Measurements from ENCODE around the gene ZNF205. TPM values are rescaled to one million over a fixed set of nuclear protein-coding genes. Genes with fewer than 3 reads are reported as not detected.
A peak's percentile ranks its signal among the peaks of the same experiment; 100 is the strongest.

The ZNF205 gene
- total RNA-seq, 4 donors from 2014 or later, result 19.4 to 29.2 (median 21.5) TPM

- DNase-seq (ENCODE audit: low spot score in 2 of 2), result no peak
- TF ChIP-seq POLR2A (IDR thresholded peaks at IDR 0.05) (no peak), CTCF (IDR thresholded peaks at IDR 0.05) (no peak), EP300 (IDR thresholded peaks at IDR 0.05) (no peak)
- no peak overlapping the region for H3K27ac ChIP-seq
- peaks cover 0 to 28% (median 9%) of the 10 kb centered on the region in 4 donors for H3K4me1 ChIP-seq
- H3K27me3 ChIP-seq, result no peaks in the 10 kb centered on the region
- H3K36me3 ChIP-seq, result peaks cover 0 to 11% (median 0%) of the 10 kb centered on the region in 3 donors
- H3K9me3 ChIP-seq, result no peaks in the 10 kb centered on the region
- WGBS, 2 donors, result 91 to 92% methylated on average over 7 to 12 of the region's 16 CpGs
- H3K4me3 ChIP-seq, result no peak overlapping the region
These were observed 34.8 kb downstream of the ZNF205 start for GRCh38 chr16:3147046-3147756.

- H3K9me3 ChIP-seq, result no peaks in the 10 kb centered on the region
- no peak overlapping the region for H3K27ac ChIP-seq
- TF ChIP-seq POLR2A (IDR thresholded peaks at IDR 0.05), result no peak
- DNase-seq (ENCODE audit: low spot score in 2 of 2), result no peak
- H3K4me1 ChIP-seq, result peaks cover 0 to 32% (median 9%) of the 10 kb centered on the region in 4 donors
- 79 to 100% methylated on average over 2 to 5 of the region's 5 CpGs for WGBS, 2 donors
- no peak overlapping the region for H3K4me3 ChIP-seq
- H3K36me3 ChIP-seq, result peaks cover 0 to 6% (median 0%) of the 10 kb centered on the region in 3 donors
- no peaks in the 10 kb centered on the region for H3K27me3 ChIP-seq
These were observed 35.3 kb downstream of the ZNF205 start for GRCh38 chr16:3147757-3148104.

GRCh38 chr16:3148256-3149192 lies 36.1 kb downstream of the ZNF205 start:
- Histone ChIP-seq H3K27me3 (no peaks in the 10 kb centered on the region), H3K36me3 (no peaks in the 10 kb centered on the region)

GRCh38 chr16:3149193-3149530 lies 36.8 kb downstream of the ZNF205 start:
- peaks cover 0 to 4% (median 0%) of the 10 kb centered on the region in 4 donors for H3K9me3 ChIP-seq
- H3K4me3 ChIP-seq, result peak overlapping the region in 3 of 4 donors; percentile 67 to 78 (median 68)
- H3K4me1 ChIP-seq, result peaks cover 0 to 32% (median 9%) of the 10 kb centered on the region in 4 donors
- no peaks in the 10 kb centered on the region for H3K27me3 ChIP-seq
- peak overlapping the region in 3 of 4 donors; percentile 83 to 86 (median 84) for H3K27ac ChIP-seq
- H3K36me3 ChIP-seq, result no peaks in the 10 kb centered on the region
- DNase-seq (ENCODE audit: low spot score in 2 of 2), result no peak
- WGBS, 2 donors, result 93 to 95% methylated on average over 5 to 6 of the region's 6 CpGs
- TF ChIP-seq POLR2A (IDR thresholded peaks at IDR 0.05) (no peak), CTCF (IDR thresholded peaks at IDR 0.05) (no peak), EP300 (IDR thresholded peaks at IDR 0.05) (no peak)

More at GRCh38 chr16:3148256-3149192, 36.1 kb downstream of the ZNF205 start:
- Histone ChIP-seq H3K4me1 (peaks cover 0 to 32% (median 9%) of the 10 kb centered on the region in 4 donors), H3K27ac (no peak overlapping the region), H3K9me3 (no peaks in the 10 kb centered on the region), H3K4me3 (no peak overlapping the region)
- 93 to 97% methylated on average over 12 to 13 of the region's 13 CpGs for WGBS, 2 donors
- no peak for DNase-seq (ENCODE audit: low spot score in 2 of 2)
- no peak for TF ChIP-seq POLR2A (IDR thresholded peaks at IDR 0.05)

- WGBS, 2 donors, result 6 to 7% methylated on average over 25 to 41 of the region's 41 CpGs
- Histone ChIP-seq H3K27ac (peak overlapping the region; percentile 53 to 86 (median 84)), H3K36me3 (no peaks in the 10 kb centered on the region), H3K27me3 (no peaks in the 10 kb centered on the region), H3K9me3 (peaks cover 0 to 10% (median 0%) of the 10 kb centered on the region in 4 donors), H3K4me1 (peaks cover 0 to 32% (median 9%) of the 10 kb centered on the region in 4 donors), H3K4me3 (peak overlapping the region; percentile 62 to 78 (median 68))
- TF ChIP-seq EP300 (IDR thresholded peaks at IDR 0.05), result no peak
- TF ChIP-seq POLR2A (IDR thresholded peaks at IDR 0.05), result no peak
- TF ChIP-seq CTCF (IDR thresholded peaks at IDR 0.05), result peak; percentile 18 to 47 (median 25)
- peak in 1 of 2 donors; percentile 58 for DNase-seq (ENCODE audit: low spot score in 2 of 2)
These were observed 37.4 kb downstream of the ZNF205 start for GRCh38 chr16:3149630-3150345.
